ENCODE measurements around the gene DTNA.
"Not testable (repeated sequence)": the region's sequence is repeated elsewhere in the genome, so short reads cannot be mapped to it uniquely, and the experiment has no call there.

The DTNA gene

DNA sequence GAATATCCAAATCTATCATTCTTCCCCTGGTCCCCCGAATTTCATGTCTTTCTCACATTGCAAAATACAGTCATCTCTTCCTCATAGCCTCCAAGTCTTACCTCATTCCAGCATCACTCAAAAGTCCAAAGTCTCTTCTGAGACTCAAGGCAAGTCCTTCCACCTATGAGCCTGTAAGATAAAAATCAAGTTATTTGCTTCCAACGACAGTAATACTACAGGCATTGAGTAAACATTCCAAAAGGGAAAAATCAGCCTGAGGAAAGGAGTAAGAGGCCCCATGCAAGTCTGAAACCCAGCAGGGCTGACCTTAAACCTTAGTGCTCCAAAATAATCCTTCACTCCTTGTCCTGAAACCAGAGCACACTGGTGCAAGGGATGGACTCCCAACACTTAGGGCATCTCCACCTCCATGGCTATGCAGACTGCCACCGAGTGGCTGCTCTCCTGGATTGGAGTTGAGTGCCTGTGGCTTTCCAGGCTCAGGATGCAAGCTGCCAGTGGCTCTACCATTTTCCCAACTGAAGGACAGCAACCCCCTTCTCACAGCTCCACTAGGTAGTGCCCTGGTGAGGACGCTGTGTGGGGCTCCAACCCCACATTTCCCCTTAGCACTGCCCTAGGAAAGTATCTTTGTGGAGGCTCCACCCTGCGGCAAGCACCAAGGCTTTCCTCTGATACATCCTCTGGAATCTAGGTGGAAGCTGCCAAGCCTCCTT lies 16.3 kb downstream of the DTNA start:
- DNase-seq = no peak

DNA sequence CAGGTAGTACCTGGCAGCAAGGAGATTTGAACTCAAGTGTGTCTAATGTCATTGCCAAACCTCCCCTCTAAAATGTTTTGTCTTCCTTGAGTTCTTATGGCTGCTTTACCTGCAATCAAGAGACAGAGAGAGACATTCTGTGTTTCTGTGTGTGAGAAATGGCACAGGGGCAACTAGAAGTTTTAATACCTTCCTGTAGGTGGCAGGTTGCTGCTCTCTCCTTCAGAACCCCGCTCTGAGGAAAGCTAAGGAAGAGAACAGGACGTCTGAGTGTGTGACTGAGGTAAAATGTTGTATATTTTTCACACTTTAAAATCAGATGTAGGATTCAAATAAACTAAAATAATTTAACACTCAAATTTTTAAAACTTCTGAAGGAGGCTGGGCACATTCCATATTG lies 19.2 kb downstream of the DTNA start:
- no peak for DNase-seq

DNA sequence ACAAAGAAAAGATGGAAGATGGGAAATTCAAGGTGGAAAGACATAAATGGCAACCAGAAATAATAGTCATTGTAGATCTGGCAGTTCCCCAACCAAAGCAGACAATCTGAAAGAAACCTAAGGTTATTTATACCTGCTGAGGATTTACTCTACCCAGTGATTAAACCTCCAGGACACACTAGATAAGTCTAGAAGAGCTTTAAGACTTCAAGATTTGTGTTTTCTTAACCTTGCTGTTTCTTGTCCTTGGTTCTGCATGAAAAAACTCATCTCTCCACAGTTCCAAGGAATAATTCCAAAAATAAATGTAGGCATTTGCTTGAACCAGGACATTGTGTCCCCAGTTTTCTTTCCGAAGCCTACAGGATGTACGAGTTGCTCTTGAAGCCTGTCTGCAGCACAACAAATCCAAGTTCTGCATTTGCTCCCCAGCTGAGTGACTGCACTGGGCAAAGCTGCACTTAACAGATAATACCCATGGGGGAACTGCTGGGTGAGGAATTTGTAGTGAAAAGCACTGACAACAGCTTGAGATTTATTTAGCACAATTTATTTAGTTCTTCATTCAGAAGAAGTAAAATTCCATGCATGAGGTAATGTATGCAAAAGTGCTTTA lies 19.8 kb downstream of the DTNA start:
- no peak for DNase-seq

DNA sequence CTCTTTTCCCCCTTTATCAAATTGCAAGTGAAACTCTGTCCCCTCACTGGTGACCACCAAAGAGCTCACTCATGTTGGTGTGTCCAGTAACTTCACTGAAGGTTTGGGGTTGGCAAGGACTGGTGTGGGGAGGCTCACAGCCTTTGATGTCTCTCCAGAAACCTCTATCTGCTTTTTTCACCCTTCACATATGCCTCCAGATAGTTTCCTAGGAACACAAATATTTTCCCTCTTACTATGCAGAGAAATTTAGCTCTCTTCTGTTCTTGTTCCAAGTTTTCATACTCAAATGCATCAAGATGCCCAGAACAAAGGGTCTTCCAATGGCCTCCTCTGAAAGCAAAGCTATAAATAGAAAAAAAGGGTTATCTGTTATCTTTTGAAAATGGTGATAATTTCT lies 20.7 kb downstream of the DTNA start:
- DNase-seq = no peak

DNA sequence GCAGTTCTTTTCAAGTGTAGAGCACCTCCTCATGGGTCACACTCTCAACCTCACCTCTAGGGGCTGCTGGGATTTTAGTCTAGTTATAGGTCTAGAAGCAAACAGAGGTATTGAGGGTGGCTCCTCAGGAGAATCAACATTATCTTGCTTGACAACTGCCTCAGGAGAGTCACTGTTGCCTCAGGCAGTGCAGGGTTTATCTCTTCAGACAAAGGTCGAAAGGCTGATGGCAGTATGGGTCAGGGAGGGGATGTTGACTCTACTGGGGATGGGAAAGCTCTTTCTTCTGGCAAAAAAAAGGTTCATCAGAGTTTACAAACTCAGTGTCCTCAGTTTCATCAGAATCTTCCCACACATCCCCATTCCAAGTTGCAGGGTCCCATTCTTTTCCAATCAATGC lies 24.0 kb downstream of the DTNA start:
- no peak for DNase-seq

DNA sequence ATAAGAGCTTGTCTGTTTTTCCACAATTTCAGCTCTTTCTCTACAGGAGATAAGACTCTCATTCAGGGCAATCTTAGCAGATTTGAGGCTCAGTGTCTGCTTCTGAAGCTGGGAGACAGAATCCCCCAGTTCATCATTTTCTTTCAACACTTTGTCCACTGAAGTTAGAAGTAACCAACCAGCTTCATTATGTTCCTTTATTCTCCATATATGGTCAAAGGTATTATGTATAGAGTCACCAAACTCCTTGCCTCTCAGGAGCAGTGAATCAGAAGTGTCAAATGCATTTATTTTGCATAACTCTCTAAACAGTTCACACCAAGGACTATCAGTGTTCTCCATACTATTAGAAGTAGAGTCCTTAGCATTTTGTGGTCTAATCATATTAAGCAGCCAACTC lies 24.4 kb downstream of the DTNA start:
- DNase-seq = not testable (repeated sequence)

DNA sequence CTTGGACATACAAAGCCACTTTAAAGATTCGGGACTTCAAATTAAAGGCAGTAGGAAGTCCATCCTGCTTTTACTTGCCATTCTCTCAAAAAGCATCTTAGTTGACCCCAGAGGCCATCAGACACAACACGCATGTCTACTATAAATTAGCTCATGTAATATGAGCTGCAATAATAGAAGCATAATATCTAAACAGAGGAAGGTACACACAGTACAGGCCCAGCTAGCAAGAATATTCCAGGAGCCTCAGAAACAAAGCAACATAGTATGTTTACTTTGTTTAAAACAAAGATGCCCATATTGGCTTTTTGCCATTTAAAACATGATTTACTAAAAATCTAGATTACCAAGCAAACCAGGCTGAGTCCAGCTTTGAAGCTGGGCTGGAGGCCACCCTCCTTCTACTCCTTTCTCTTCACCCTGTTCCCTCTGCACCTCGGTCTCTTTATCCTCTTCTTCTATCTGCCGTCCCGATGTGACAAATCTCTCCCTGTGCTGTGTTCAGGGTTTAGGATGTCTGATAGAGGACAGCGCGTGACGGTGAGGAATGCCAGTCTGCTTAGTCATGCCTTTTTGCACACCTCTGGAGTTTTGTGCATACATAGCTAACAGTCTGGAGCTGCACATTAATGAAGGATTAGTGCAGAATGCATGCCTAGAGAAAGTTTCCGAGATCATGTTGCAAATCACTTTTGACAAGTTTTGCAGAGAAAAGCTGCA lies 28.2 kb downstream of the DTNA start:
- DNase-seq = no peak

DNA sequence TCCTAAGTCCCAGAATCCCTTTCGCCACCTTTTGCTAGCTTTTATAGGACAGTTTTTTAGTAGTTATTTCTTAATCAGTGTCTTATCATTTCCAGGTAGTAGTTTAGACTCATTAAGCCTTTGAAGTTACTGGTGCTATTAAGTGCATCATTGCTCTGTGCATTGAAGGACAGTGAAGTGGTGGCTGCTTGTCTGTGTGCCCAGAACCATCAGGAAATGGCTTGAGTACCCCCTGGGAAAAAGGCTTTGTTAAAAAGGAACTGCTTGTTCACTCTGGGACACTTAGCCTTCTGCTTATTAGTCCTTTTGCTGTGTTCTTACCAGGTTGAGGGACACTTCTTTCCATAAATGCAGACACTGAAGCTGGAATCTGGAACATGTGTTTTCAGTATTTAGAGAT lies 30.0 kb downstream of the DTNA start:
- no peak for DNase-seq

DNA sequence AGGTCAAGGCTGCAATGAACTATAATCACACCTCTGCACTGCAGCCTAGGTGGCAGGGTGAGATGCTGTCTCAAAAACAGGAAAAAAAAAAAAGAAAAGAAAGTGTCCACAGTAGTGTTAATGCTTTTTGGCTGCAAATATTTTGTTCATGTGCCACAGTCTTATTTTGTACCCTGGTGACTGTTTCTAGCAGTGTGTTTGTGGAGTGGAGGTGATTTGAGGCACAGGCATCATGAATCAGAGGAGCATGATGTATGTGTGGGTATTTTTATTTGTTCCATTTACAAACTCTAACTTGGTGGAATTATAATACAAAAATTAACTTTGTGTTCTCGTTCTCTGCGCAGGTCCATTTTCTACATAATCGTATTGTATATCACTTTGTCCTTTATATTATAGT lies 30.6 kb downstream of the DTNA start:
- DNase-seq = no peak

DNA sequence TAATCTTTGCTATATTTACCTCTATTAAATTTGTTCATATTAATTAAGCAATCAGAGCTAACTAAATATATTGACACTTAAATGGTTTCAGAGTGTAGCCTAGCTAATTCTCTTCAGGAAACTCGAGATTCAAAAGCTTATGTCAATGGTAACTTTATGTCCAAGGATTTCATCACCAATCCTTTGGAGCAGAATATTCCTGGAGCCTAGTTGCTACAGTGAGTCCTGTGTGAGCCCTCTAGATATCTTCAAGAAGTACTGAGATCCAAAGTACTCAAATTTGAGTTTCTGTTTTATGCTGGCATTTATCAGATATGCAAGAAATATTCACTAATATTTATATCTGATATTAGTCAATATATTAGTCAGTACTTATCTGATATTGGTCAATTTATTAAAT lies 31.3 kb downstream of the DTNA start:
- no peak for DNase-seq

DNA sequence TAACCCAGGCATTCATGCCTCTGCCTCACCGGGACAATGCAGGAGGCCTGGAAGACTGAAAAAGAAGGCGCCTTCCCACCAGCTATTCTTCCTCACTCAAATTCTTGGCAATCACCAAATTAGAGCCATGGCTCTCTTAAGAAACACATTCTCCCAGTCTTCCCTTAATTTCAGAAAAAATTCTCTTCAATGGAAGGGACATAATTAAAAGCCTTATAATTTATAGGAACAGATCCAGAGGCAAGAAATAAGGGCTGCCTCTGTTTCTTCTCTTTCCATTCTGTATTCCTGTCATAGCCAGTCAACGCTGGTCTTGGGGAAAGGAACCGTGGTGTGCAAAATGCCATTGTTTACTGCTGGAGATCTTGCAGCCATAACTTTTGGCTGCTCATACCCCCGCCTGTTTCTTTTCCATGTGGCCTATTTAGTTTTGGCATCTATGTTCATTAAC lies 32.8 kb downstream of the DTNA start:
- no peak for DNase-seq

DNA sequence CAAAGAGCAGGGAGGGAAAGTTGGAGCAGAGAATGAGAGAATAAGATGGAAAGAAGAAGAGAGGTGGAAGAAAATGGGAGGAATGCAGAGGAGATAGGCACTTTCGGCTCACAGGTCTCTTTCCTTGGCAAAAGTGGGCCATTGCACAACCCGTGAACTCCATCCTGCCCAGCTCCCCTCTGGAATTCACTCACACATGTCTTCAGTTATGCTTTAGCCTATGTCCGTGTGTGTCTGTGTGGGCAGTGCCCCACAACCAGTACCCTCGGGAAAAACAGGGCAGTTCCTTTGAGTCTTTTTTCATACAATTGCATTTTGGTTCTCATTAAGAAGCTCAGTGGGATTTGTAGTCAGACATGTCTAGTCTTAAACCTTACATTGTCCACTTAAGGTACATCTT lies 34.5 kb downstream of the DTNA start:
- no peak for DNase-seq

DNA sequence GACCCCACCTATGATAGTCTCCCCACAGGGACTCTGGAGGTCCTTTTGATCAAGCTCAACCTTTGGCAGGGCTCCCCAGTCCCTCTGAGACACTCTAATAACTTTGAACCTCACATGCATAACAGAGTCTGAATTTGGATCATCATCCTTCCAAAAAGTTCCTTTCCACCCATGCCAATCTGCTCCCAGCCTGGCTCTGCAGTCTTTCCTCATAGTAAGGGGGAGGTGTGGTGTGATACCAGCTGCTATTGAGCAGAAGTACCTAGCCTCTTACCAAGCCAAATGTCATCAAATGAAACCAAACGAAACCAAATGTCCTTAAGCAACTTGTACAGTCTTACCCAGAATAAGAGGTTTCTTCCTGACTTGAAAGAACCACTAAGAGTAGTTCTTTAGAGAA lies 36.5 kb downstream of the DTNA start:
- DNase-seq = no peak

DNA sequence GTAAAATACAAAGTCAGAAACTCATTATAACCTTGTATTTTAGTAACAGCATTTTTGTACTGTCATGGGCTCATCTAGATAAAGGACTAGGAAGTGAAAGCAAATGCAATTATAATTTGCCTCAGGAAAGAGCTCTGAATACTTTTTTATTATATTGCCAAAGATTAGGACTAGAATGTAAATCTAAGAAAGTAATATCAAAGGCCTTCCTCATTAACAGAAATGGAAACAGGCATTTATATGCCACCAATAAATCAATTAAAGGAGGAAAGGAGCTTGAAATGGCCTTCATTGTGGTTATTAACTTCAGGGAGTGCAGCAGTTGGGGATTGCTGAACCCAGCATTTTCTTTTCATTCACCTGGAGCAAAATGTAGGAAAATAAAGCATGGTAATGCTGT lies 39.6 kb downstream of the DTNA start:
- no peak for DNase-seq

DNA sequence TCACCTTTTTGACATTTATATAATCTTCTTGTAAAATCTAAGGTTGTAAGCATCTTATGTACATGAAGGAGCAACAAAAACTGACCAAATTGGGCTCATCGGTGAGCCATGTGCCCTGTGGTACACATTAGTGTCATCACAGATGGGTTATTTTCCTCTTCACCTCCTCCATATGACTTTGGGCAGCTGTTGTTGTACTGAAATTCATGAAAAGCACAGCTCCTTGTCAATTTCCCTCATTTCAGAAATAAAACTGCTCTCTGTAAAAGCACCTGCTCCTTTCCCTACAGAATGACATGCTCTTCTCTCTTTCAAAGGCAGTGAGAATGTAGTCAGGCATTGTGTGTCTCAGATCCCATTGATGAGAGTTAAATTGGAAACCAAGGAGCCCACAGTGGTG lies 42.0 kb downstream of the DTNA start:
- DNase-seq = no peak

DNA sequence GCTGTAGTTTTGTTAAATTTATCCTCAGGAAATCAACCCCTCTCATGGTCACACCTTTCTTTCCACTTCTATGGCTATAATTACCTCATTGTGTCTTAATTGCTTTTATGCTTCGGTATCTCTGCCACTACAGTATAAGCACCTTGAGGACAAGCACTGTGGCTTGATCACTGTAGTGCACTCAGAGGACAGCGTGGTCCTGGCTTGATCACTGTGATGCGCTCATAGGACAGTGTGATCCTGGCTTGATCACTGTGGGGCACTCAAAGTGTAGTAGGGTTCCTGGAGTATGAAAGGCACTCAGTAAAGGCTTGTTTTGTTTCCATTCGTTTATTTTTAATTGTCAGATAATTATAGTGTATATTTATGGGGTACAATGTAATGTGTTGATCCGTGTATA lies 44.2 kb downstream of the DTNA start:
- no peak for DNase-seq

DNA sequence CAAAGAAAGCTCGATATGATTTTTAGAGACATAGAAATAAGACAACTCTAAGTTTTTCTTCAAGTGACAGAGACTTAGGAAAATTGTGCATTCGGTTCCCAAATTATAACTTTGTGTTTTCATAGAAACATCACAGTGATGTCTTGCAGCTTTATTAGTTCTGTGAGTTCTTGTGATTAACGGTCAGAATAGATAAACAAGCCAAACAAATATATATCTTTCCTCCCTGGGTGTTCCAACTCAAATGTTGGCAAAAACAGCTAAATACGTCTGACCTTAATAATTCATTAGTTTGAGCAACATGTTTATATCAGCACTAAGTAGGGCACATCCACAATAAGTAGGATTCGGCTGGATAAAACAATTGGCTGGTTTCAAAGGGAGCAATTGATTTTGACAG lies 47.6 kb downstream of the DTNA start:
- DNase-seq = no peak

DNA sequence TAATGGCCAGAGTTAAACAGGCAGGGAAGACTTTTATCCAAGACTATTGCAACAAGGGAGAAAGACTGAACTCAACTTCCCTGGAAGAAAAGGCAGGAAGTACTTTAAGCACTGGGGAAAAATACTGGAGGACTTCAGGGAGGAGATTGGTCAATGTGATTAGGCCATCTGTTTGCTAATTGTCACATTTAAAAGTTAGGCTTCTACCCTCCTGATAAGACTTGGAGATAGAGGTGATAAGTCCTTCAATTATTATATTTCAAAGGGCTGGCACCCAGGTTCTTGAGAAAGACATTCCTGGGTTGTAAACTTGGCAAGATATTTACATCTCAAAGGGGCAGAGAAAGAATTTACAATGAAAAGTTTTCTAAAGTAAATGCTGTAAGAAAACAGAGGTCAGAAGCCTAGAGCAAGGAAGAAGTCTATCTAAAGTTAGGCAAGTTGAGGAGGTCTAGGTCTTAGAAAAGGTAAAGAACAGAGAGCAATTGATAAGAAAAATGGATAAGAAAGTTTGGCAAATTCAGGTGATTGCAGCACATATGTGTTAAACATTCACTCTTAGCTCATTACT lies 48.4 kb downstream of the DTNA start:
- DNase-seq = no peak

DNA sequence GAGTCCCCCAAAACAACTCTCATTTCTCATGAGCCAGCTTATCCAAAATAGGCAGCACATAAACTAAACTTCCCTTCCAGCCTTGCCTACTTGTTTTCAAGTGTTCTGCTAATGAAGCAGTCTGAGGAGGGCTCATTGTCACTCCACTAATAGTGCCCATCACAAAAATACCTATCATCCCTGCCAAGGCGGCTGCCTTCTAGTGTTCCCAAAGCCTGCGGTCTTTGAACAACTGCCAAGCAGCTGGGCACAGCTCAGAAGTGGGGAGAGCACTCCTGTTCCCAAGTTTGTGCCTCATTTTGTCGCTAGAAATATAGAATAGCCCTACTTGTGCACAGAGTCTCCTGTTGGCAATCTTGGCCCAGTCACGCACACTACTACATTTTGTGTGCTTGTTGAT lies 50.3 kb downstream of the DTNA start:
- DNase-seq = no peak

DNA sequence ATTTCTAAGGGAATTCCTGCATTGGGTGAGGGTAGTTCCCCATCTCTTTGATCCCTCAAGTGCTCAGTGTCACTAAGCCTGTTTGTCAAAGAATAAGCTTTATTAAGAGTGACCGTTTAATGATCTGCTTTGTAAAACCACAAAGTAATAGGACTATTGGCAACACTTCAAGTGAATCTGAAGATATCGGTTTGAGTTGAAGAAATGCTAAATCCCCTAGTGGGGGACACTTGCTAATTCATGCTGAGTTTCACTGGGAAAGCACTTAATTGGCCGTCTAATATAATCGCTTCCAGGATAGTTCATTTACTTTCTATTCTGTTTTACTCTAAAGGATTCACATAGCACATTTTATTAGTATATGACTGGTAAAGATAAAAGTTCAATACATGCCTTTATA lies 54.4 kb downstream of the DTNA start:
- DNase-seq = no peak

DNA sequence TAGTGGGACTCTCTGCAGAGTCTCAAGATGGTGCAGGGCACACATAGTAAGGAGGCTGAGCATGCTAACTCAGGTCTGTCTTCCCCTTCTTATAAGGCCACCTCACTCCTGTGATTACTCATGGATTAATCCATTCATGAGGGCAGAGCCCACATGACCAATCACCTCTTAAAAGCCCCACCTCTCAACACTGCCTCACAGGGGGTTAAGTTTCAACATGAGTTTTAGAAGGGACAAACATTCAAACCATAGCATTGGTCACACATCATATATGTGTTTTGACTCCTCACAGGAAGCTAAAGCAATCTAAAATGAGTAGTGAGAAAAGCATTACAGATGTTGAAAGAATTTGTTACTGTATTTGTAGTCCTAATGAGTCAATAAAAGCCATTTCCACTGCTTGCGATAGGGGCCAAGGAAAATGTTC lies 57.5 kb downstream of the DTNA start:
- no peak for DNase-seq

DNA sequence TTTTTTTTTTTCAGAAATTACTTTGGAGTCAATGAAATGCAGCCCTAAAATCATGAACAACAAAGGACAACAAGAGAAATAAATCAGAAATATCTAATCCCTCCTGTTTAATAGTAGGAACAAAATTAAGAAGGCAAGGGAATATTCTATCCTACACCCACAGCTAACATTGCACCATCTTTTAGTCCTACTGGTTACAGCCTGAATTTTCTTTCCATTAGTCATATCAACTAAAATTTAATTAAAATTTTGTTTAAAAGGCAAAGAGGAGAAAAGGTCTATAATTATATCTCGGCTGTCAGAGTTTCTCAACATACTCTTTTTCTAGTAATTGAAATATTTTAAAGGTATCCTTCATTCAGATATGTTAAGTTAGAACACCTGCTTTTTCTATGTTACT lies 61.9 kb downstream of the DTNA start:
- no peak for DNase-seq

DNA sequence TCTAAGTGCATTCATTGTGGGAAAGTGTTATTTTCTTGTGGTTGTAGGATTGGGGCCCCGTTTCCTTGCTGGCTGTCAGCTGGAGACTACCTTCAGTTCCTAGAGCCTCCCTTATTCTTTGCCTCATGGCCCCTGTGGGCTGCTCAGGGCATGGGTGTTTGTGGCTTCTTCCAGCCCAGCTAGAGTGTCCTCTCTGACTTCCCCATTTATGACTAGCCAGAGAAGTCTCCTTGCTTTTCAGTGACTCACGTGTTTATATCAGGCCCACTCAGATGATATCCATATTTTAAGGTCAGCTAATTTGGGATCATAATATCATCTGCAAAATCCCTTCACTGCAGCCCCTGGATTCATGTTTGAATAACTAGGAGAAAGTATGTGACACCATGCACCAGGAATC lies 62.8 kb downstream of the DTNA start:
- DNase-seq = no peak

DNA sequence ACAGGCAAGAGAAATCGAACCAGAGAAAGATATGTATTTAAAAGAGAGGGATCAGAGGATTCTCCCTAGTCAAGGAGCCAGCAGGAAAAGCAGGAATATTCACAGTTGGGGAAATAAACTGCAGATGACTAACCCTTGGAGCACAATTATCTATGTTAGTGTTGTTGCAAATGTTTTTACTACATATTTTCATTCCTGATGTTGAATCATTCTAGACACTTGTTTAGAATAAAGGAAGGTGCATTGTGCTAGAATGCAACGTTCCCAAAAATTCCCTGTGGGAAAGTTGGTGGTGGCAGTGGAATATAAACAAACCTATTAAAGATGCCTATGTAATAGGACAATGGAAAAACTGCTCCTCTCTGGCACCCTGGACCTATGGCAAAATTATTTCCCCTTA lies 63.3 kb downstream of the DTNA start:
- no peak for DNase-seq
